ENCODE data around the gene SNRK. TPM values are rescaled to one million over a fixed set of nuclear protein-coding genes. Genes with fewer than 3 reads are reported as not detected.

The SNRK gene
- polyA plus RNA-seq, 1 experiment: 11.4 TPM

DNA sequence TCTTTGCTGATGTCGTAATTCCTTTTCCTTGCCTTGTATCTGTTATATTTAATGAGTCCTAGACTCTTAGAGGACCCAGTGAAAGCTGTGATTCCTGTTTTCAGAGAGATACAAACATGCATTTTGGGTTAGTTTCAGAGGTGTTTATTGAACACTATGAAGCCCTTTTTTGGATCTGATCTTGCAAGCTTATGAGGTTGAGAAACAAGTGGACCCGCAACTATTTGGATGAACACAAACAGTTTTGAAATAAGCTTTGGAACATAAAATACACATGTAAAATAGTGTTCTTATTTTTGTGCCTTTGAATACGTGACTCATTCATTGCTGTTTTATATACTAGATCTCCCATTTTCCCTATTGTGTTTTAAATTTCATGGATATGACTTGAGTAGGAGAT is 33.5 kb downstream of the SNRK start:
- H3K4me3 ChIP-seq (ENCODE audit: low read depth, low read length): no peak overlapping the region
- H3K27me3 ChIP-seq (ENCODE audit: control insufficient read depth, insufficient read depth, low read length): no peaks in the 10 kb centered on the region
- no peak for DNase-seq (ENCODE audit: low read depth, low spot score)
- H3K27ac ChIP-seq (ENCODE audit: low read depth, low read length): no peak overlapping the region
- ChIA-PET CTCF (interaction anchor here (1.0 to 1.2 kb wide), 2 partner anchors 9 to 358 kb away, joined by 3 read pairs; no protein-coding TSS in a partner anchor), POLR2A (no interaction called here)
- H3K9me3 ChIP-seq (ENCODE audit: control insufficient read depth, insufficient read depth, low read length): no peaks in the 10 kb centered on the region
- TF ChIP-seq, protein P1, sequence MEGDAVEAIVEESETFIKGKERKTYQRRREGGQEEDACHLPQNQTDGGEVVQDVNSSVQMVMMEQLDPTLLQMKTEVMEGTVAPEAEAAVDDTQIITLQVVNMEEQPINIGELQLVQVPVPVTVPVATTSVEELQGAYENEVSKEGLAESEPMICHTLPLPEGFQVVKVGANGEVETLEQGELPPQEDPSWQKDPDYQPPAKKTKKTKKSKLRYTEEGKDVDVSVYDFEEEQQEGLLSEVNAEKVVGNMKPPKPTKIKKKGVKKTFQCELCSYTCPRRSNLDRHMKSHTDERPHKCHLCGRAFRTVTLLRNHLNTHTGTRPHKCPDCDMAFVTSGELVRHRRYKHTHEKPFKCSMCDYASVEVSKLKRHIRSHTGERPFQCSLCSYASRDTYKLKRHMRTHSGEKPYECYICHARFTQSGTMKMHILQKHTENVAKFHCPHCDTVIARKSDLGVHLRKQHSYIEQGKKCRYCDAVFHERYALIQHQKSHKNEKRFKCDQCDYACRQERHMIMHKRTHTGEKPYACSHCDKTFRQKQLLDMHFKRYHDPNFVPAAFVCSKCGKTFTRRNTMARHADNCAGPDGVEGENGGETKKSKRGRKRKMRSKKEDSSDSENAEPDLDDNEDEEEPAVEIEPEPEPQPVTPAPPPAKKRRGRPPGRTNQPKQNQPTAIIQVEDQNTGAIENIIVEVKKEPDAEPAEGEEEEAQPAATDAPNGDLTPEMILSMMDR (IDR thresholded peaks at IDR 0.05; ENCODE audit: low read depth, low read length): no peak

DNA sequence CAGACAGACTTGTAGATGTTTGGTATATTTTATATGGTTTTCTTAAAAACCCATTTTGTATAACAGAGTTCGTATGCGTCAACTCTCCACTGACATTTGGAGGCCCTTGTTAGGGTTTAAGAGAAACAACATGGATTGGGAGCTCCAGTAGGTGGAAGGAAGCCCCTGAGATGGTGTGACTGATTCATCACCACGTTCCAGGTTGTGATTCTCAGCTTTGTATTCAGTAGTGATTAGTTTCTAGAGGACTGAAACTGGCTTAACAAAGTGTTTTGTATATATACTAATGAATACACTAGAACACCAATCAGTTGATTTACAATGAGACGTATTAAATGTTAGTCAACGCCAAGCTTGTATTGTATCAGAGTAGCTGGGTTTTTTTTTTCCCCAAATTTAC is 33.9 kb downstream of the SNRK start:
- TF ChIP-seq, protein P1 (IDR thresholded peaks at IDR 0.05; ENCODE audit: low read depth, low read length): no peak
- Histone ChIP-seq H3K4me3 (ENCODE audit: low read depth, low read length) (no peak overlapping the region), H3K27me3 (ENCODE audit: control insufficient read depth, insufficient read depth, low read length) (no peaks in the 10 kb centered on the region), H3K9me3 (ENCODE audit: control insufficient read depth, insufficient read depth, low read length) (no peaks in the 10 kb centered on the region), H3K27ac (ENCODE audit: low read depth, low read length) (no peak overlapping the region)
- ChIA-PET CTCF (interaction anchor here (0.7 to 1.3 kb wide), 5 partner anchors 9 to 358 kb away, joined by 3 to 5 read pairs (median 3); no protein-coding TSS in a partner anchor), POLR2A (no interaction called here)
- DNase-seq (ENCODE audit: low read depth, low spot score): no peak

DNA sequence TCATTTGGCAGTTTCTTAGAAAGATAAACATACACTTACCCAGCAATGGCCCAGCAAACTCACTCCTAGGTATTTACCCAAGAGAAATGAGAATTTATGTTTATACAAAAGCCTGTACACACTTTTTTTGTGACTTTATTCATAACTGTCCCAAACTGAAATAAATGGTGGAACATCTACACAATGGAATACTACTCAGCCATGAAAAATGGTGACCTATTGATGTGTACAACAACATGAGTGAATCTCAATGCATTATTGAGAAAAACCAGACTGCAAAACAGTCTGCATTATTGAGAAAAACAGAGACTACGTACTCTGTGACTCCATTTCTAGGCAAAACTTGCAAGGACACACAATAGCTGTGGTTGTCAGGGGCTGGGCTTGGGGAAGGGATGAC is 37.2 kb downstream of the SNRK start:
- DNase-seq (ENCODE audit: low read depth, low spot score): no peak
- CTCF ChIA-PET: no interaction called here
- TF ChIP-seq, protein P1 (IDR thresholded peaks at IDR 0.05; ENCODE audit: low read depth, low read length): no peak
- no peaks in the 10 kb centered on the region for H3K27me3 ChIP-seq (ENCODE audit: control insufficient read depth, insufficient read depth, low read length)
- no peak overlapping the region for H3K27ac ChIP-seq (ENCODE audit: low read depth, low read length)
- no peak overlapping the region for H3K4me3 ChIP-seq (ENCODE audit: low read depth, low read length)
- POLR2A ChIA-PET: no interaction called here
- H3K9me3 ChIP-seq (ENCODE audit: control insufficient read depth, insufficient read depth, low read length): no peaks in the 10 kb centered on the region

DNA sequence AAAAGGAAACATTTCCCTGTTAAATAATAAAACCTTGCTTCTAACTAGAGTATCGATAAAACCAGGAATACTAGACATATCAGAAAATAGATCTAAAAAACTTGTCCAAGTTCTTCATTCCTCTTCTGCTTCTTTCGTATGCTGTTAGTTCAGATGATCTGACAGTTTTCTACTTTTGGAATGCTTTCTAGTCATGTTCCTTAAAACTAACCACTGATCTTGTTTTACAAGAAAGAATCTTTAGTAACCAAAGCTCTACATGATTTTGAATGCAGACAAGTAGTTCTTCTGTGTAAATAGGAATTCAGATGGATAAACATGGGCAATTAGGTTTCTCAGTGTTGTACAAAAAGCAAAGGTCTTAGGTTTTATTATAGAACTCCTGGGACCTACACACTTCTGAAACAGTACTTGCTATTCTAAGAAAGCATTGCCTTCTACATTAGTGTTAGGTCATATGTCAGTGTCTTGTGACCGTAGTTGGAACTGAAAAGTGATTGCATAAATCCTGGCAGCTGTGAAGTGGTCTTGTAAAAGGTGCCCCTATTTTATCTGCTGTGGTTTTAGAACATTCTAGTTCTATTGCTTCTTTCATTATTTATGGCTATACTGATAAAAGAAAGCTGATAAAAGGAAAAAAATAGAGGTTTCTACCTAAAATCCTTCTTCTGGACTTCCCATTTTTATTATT is 40.7 kb downstream of the SNRK start:
- ChIA-PET POLR2A (no interaction called here), CTCF (interaction anchor here (0.6 to 1.5 kb wide), 2 partner anchors 176 to 365 kb away, joined by 3 to 4 read pairs; no protein-coding TSS in a partner anchor)
- Histone ChIP-seq H3K4me3 (ENCODE audit: low read depth, low read length) (no peak overlapping the region), H3K27me3 (ENCODE audit: control insufficient read depth, insufficient read depth, low read length) (no peaks in the 10 kb centered on the region), H3K27ac (ENCODE audit: low read depth, low read length) (no peak overlapping the region), H3K9me3 (ENCODE audit: control insufficient read depth, insufficient read depth, low read length) (no peaks in the 10 kb centered on the region)
- TF ChIP-seq, protein P1 (IDR thresholded peaks at IDR 0.05; ENCODE audit: low read depth, low read length): no peak
- DNase-seq (ENCODE audit: low read depth, low spot score): no peak

DNA sequence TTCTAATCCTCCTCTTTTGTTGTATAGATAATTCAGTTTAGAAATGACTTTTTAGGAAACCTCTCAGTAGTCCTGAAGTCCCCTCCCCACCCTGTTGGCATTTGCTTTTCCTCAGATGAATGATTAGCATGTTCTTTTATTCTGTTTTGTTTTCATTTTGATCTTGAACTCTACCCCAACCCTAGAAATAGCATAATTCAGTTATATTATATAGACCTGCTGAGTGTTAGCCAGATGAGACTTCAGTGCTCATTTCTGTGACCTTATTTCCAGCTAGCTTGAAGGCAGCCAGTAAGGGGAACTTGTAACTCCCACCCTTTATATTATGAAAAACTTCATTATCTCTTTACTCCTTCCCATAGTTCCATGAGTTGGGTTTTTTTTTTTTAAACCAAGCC is 41.2 kb downstream of the SNRK start:
- DNase-seq (ENCODE audit: low read depth, low spot score): no peak
- ChIA-PET CTCF (no interaction called here), POLR2A (no interaction called here)
- Histone ChIP-seq H3K27me3 (ENCODE audit: control insufficient read depth, insufficient read depth, low read length) (no peaks in the 10 kb centered on the region), H3K9me3 (ENCODE audit: control insufficient read depth, insufficient read depth, low read length) (no peaks in the 10 kb centered on the region), H3K27ac (ENCODE audit: low read depth, low read length) (no peak overlapping the region), H3K4me3 (ENCODE audit: low read depth, low read length) (no peak overlapping the region)
- TF ChIP-seq, protein P1 (IDR thresholded peaks at IDR 0.05; ENCODE audit: low read depth, low read length): no peak
